ENCODE results near the gene AP3D1. TPM values are rescaled to one million over a fixed set of nuclear protein-coding genes. Genes with fewer than 3 reads are reported as not detected.

Gene AP3D1
- total and polyA plus RNA-seq, 9 of the 15 experiments (the other 6 are each of a cell fraction or from before 2014, with no cell fraction given) = 1.2 to 86.1 (median 35.9) TPM

GRCh38 chr19:2058570-2059421 lies 92.6 kb downstream of the AP3D1 start:
- Histone ChIP-seq H3K36me3 (ENCODE audit: control insufficient read depth, insufficient read depth, low read length) (no peaks in the 10 kb centered on the region), H2AFZ (ENCODE audit: low read depth, low read length) (peak overlapping the region; percentile 86), H3K9ac (ENCODE audit: insufficient read depth in 1 of 2, low read depth in 2 of 2, low read length in 2 of 2) (peak overlapping the region; percentile 97 to 98), H3K27ac (ENCODE audit: extremely low read depth, low read depth, low read length) (peak overlapping the region; percentile 100), H3K9me1 (ENCODE audit: control insufficient read depth, insufficient read depth, low read length) (no peaks in the 10 kb centered on the region), H3K4me2 (ENCODE audit: insufficient read depth, low read length) (peak overlapping the region; percentile 95), H3K27me3 (ENCODE audit: control insufficient read depth in 2 of 2, insufficient read depth in 2 of 2, low read length in 2 of 2) (no peaks in the 10 kb centered on the region), H3K4me3 (peak overlapping the region; percentile 76; the same call in 1 of the 2 replicates), H3K9me3 (replicated peaks; ENCODE audit: control insufficient read depth, insufficient read depth, low read depth, low read length) (no peaks in the 10 kb centered on the region), H3K79me2 (ENCODE audit: control insufficient read depth, insufficient read depth, low read length) (peaks cover 13% of the 10 kb centered on the region), H4K20me1 (replicated peaks; ENCODE audit: control insufficient read depth, insufficient read depth, low read length) (no peaks in the 10 kb centered on the region), H3K4me1 (replicated peaks in 1 of 2; ENCODE audit: control insufficient read depth in 2 of 2, insufficient read depth in 2 of 2, low read length in 2 of 2) (peaks cover 54 to 88% of the 10 kb centered on the region in 2 experiments)
- WGBS (ENCODE audit: insufficient coverage, low coverage, missing lambda C conversion rate) = 62% methylated on average over 26 of the region's 27 CpGs
- in situ Hi-C loops (cut with MboI) = no loop called here
- BruUV-seq (replicated peaks) = no TSS peak
- CTCF ChIA-PET (ENCODE audit: low intra/inter-chr PET ratio) = no interaction called here
- intact Hi-C loops (cut with micrococcal nuclease) = no loop called here
- POLR2A ChIA-PET = interaction anchor here (0.6 to 6.8 kb wide), 15 partner anchors 7 to 251 kb away, joined by 3 to 72 read pairs (median 4); partner anchors contain the start of gene MKNK2
- FAIRE-seq (no peak), ATAC-seq (no peak), DNase-seq (ENCODE audit: extremely low read depth in 1 of 4, low spot score in 3 of 4) (no peak)
- TF ChIP-seq ZKSCAN8 (CRISPR knock-in tag; IDR thresholded peaks at IDR 0.05) (0 out of 2 replicates have a peak, but pooled peaks have one; percentile 39), ADNP (tag; IDR thresholded peaks at IDR 0.05) (peak; percentile 75; the same call in 1 of the 2 replicates), MEF2D (tag; conservative IDR thresholded peaks at IDR 0.05; ENCODE audit: low read depth) (peak; percentile 46; the same call in 1 of the 2 replicates), KAT7 (CRISPR knock-in tag; IDR thresholded peaks at IDR 0.05; ENCODE audit: borderline replicate concordance) (0 out of 2 replicates have a peak, but pooled peaks have one; percentile 9), ZNF449 (CRISPR knock-in tag; IDR thresholded peaks at IDR 0.05) (0 out of 2 replicates have a peak, but pooled peaks have one; percentile 55), ZBTB11 (CRISPR knock-in tag; IDR thresholded peaks at IDR 0.05) (0 out of 6 replicates have a peak, but pooled peaks of 1 of the 3 experiments have one; percentile 34), FOXP1 (CRISPR knock-in tag; IDR thresholded peaks at IDR 0.05) (0 out of 2 replicates have a peak, but pooled peaks have one; percentile 43), CHD2 (IDR thresholded peaks at IDR 0.05; ENCODE audit: low read depth, low read length) (no peak), PYGO2 (tag; IDR thresholded peaks at IDR 0.05) (peak; percentile 3; the same call in 1 of the 2 replicates), EGR1 (conservative IDR thresholded peaks at IDR 0.05) (peak; percentile 88; the same call in 1 of the 2 replicates), XRCC4 (IDR thresholded peaks at IDR 0.05; ENCODE audit: extremely low read depth, insufficient read depth, insufficient read length) (no peak), THAP7 (CRISPR knock-in tag; IDR thresholded peaks at IDR 0.05) (no peak), MLLT1 (IDR thresholded peaks at IDR 0.05) (peak in 1 of 2 experiments; percentile 95; a peak in 2 of 4 replicates)
